ENCODE results near the gene SLC25A14.
"Not testable (repeated sequence)": the region's sequence is repeated elsewhere in the genome, so short reads cannot be mapped to it uniquely, and the experiment has no call there.

- TF ChIP-seq CTCF (conservative IDR thresholded peaks at IDR 0.05 in 1 of 2, IDR thresholded peaks at IDR 0.05 in 1 of 2; ENCODE audit: low read depth in 1 of 2, low read length in 2 of 2); EZH2 (IDR thresholded peaks at IDR 0.05; ENCODE audit: low read length, missing control alignments): not testable (repeated sequence)
Measured at GRCh38 chrX:130338869-130339268, 850 bp upstream of the SLC25A14 start.

Measured in fibroblast of lung (primary cell).